ENCODE results near the gene DYNC2H1. TPM values are rescaled to one million over a fixed set of nuclear protein-coding genes. Genes with fewer than 3 reads are reported as not detected.
A peak's percentile ranks its signal among the peaks of the same experiment; 100 is the strongest.

Gene DYNC2H1
- total RNA-seq, 1 experiment from 2014 or later: 28.9 TPM

DNA sequence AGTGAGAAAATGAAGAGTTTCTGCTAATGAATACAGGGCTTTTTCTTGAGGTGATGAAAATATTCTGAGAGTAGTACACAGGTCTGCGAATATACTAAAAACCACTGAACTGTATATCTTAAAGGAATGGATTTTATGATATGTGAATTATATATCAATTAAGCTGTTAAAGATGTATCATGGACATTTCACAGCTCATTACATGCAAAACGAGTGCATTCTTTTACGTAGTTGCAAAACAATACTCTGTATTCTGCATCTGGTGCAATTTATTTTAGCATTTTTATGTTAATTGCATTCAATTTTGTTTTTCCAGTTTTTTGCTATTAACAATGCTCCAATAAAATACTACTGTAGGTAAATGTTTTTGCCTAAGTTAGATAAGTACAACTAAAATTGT is 411.6 kb downstream of the DYNC2H1 start:
- Histone ChIP-seq H3K27me3 (ENCODE audit: low read length) (no peaks in the 10 kb centered on the region), H3K36me3 (ENCODE audit: low read depth, low read length) (no peaks in the 10 kb centered on the region), H4K20me1 (ENCODE audit: low read length) (no peaks in the 10 kb centered on the region), H3K9me2 (replicated peaks; ENCODE audit: low read length) (no peaks in the 10 kb centered on the region), H3K9me3 (ENCODE audit: low read length) (no peaks in the 10 kb centered on the region), H3K4me2 (ENCODE audit: low read length) (no peak overlapping the region), H3K9ac (ENCODE audit: low read length) (no peak overlapping the region), H3K79me2 (ENCODE audit: low read length) (no peaks in the 10 kb centered on the region), H3K4me3 (ENCODE audit: low read length) (no peak overlapping the region), H3K27ac (ENCODE audit: low read length) (no peak overlapping the region), H3K4me1 (ENCODE audit: insufficient read depth, low read length) (peaks cover 22% of the 10 kb centered on the region), H3F3A (ENCODE audit: low read length, unreplicated experiment) (peaks cover 3% of the 10 kb centered on the region), H2AFZ (ENCODE audit: low read length) (no peak overlapping the region)
- BruUV-seq (replicated peaks): no TSS peak
- intact Hi-C loops (cut with micrococcal nuclease): no loop called here
- ATAC-seq (no peak), DNase-seq (no peak)
- CTCF ChIA-PET: no interaction called here
- TF ChIP-seq EZH2phosphoT487 (IDR thresholded peaks at IDR 0.05; ENCODE audit: borderline replicate concordance, low read length) (no peak), EZH2 (IDR thresholded peaks at IDR 0.05; ENCODE audit: low read length, unreplicated experiment) (no peak)
- TF ChIP-seq, protein P1, sequence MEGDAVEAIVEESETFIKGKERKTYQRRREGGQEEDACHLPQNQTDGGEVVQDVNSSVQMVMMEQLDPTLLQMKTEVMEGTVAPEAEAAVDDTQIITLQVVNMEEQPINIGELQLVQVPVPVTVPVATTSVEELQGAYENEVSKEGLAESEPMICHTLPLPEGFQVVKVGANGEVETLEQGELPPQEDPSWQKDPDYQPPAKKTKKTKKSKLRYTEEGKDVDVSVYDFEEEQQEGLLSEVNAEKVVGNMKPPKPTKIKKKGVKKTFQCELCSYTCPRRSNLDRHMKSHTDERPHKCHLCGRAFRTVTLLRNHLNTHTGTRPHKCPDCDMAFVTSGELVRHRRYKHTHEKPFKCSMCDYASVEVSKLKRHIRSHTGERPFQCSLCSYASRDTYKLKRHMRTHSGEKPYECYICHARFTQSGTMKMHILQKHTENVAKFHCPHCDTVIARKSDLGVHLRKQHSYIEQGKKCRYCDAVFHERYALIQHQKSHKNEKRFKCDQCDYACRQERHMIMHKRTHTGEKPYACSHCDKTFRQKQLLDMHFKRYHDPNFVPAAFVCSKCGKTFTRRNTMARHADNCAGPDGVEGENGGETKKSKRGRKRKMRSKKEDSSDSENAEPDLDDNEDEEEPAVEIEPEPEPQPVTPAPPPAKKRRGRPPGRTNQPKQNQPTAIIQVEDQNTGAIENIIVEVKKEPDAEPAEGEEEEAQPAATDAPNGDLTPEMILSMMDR (conservative IDR thresholded peaks at IDR 0.05; ENCODE audit: low read depth, low read length): no peak
- POLR2A ChIA-PET (ENCODE audit: unreplicated experiment): no interaction called here

DNA sequence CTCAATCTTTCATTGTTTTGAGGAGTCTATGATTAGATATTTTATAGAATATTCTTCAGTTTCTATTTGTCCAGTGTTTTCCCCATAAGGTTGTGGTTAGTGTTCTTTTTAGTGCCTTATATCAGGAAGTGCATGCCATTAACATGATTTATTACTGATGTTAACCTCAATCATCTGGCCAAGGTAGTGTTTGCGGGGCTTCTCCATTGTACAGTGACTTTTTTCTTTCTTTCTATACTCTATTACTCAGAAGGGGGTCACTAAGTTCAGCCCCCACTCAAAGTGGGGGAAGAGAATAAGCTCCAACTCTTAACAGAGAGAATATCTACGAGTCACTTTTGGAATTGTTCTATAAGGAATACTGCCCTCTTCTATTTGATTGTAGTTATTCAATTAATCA is 415.8 kb downstream of the DYNC2H1 start:
- no peaks in the 10 kb centered on the region for H3K9me2 ChIP-seq (replicated peaks; ENCODE audit: low read length)
- peak overlapping the region; percentile 15; the same call in 1 of the 2 replicates for H2AFZ ChIP-seq (ENCODE audit: low read length)
- no peaks in the 10 kb centered on the region for H3K36me3 ChIP-seq (ENCODE audit: low read depth, low read length)
- no peaks in the 10 kb centered on the region for H3K27me3 ChIP-seq (ENCODE audit: low read length)
- H3K4me3 ChIP-seq (ENCODE audit: low read length): peak overlapping the region; percentile 24; the same call in 1 of the 2 replicates
- POLR2A ChIA-PET (ENCODE audit: unreplicated experiment): interaction anchor here (0.7 kb wide), 1 partner anchor 115 kb away, joined by 3 read pairs; no protein-coding TSS in a partner anchor
- H3K79me2 ChIP-seq (ENCODE audit: low read length): no peaks in the 10 kb centered on the region
- ATAC-seq (peak; percentile 78), DNase-seq (peak; percentile 92)
- H3K4me2 ChIP-seq (ENCODE audit: low read length): peak overlapping the region; percentile 72
- no peak overlapping the region for H3K9ac ChIP-seq (ENCODE audit: low read length)
- no TSS peak for BruUV-seq (replicated peaks)
- TF ChIP-seq, protein P1 (conservative IDR thresholded peaks at IDR 0.05; ENCODE audit: low read depth, low read length): 0 out of 2 replicates have a peak, but pooled peaks have one; percentile 12
- no peak for TF ChIP-seq EZH2phosphoT487 (IDR thresholded peaks at IDR 0.05; ENCODE audit: borderline replicate concordance, low read length)
- peaks cover 51% of the 10 kb centered on the region for H3K4me1 ChIP-seq (ENCODE audit: insufficient read depth, low read length)
- peaks cover 3% of the 10 kb centered on the region for H3F3A ChIP-seq (ENCODE audit: low read length, unreplicated experiment)
- CTCF ChIA-PET: no interaction called here
- H4K20me1 ChIP-seq (ENCODE audit: low read length): no peaks in the 10 kb centered on the region
- H3K27ac ChIP-seq (ENCODE audit: low read length): peak overlapping the region; percentile 63
- H3K9me3 ChIP-seq (ENCODE audit: low read length): no peaks in the 10 kb centered on the region
- intact Hi-C loops (cut with micrococcal nuclease): no loop called here

DNA sequence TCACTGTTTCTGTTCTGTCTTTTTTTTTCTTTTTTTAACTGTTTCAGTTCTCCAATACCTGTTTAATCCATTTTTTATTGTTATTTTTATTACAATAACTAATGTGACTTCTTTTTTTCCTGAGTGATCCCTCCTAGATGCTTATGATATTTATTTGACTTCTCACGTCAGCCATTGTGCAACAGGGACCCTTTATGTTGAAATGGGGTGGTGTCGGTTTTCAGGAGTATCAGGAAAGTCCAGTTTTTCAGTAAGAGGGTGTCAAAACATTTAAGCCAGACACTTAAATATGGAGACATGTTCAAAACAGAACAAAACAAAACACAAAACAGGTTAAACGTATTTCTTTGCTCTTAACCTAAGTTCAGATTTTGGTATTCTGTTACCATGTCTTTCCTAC is 418.8 kb downstream of the DYNC2H1 start:
- no peak for ATAC-seq
- Histone ChIP-seq H3K4me2 (ENCODE audit: low read length) (peak overlapping the region; percentile 30; the same call in 1 of the 2 replicates), H3K4me3 (ENCODE audit: low read length) (no peak overlapping the region), H4K20me1 (ENCODE audit: low read length) (no peaks in the 10 kb centered on the region), H3K36me3 (ENCODE audit: low read depth, low read length) (no peaks in the 10 kb centered on the region), H2AFZ (ENCODE audit: low read length) (no peak overlapping the region), H3K9me2 (replicated peaks; ENCODE audit: low read length) (no peaks in the 10 kb centered on the region), H3F3A (ENCODE audit: low read length, unreplicated experiment) (peaks cover 9% of the 10 kb centered on the region), H3K4me1 (ENCODE audit: insufficient read depth, low read length) (peaks cover 80% of the 10 kb centered on the region), H3K79me2 (ENCODE audit: low read length) (no peaks in the 10 kb centered on the region), H3K9ac (ENCODE audit: low read length) (no peak overlapping the region), H3K9me3 (ENCODE audit: low read length) (no peaks in the 10 kb centered on the region), H3K27ac (ENCODE audit: low read length) (no peak overlapping the region), H3K27me3 (ENCODE audit: low read length) (no peaks in the 10 kb centered on the region)
- POLR2A ChIA-PET (ENCODE audit: unreplicated experiment): no interaction called here
- TF ChIP-seq EZH2phosphoT487 (IDR thresholded peaks at IDR 0.05; ENCODE audit: borderline replicate concordance, low read length) (no peak), EZH2 (IDR thresholded peaks at IDR 0.05; ENCODE audit: low read length, unreplicated experiment) (no peak)
- TF ChIP-seq, protein P1 (conservative IDR thresholded peaks at IDR 0.05; ENCODE audit: low read depth, low read length): no peak
- no TSS peak for BruUV-seq (replicated peaks)
- CTCF ChIA-PET: no interaction called here
- peak; percentile 51 for DNase-seq
- intact Hi-C loops (cut with micrococcal nuclease): no loop called here

All from PC-3 (cell line).